Measurements from ENCODE around the gene TREML4. TPM values are rescaled to one million over a fixed set of nuclear protein-coding genes. Genes with fewer than 3 reads are reported as not detected.

Gene TREML4
- total and polyA plus RNA-seq, 2 experiments from 2014 or later: not detected

DNA sequence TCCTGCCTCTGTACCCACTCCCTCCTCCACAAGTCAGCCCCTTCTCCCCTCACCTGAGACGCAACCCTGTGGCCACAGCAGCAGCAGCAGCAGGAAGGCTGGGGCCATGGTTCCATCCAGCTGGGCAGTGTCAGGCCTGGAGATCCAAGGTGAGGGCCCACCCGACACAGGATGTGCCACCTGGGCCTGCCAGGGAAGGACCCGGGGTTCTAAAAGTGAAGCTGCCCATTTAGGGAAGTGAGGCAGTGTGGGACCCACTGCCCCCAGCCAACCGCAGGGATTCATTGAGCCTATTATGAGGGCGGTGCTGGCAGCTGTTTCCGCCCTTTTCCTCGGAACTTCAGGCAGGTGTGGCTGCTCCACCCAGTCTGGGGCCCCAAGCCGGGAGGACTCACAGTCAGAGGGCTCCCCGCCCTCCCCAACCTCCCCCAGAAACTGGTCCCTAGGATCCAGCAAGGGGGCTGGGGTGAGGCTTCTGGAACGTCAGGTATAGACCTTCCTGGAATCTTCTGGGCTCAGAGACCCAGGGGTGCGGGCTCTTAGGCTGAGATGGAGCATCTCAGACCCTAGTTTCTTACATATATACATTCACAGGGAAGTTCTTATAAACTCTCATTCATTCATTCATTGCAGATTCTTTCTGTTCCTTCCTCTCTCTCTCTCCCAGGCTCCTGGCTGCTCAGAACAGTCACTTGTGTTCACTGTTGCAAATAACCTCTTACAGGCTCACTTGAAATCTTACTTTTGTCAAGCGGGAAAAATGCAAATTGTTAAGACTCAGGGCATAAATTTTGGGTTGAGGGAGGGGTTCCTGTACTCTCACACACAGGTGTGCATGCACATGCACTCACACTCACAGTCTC is 27.0 kb upstream of the TREML4 start, which contains the start of gene TREML2:
TSS of gene TREML2 (minus strand) at position 249 of the 863 bp plus-strand sequence. CDS start at position 108, 141 bp downstream.
- Histone ChIP-seq H3K27me3 (peaks cover 18% of the 10 kb centered on the region), H4K20me1 (ENCODE audit: insufficient read depth, poor library complexity, severe bottlenecking) (no peaks in the 10 kb centered on the region), H3K4me3 (no peak within 1 kb of the TSS), H3K27ac (peak within 1 kb of the TSS; percentile 65), H3K9me3 (ENCODE audit: low read depth) (no peaks in the 10 kb centered on the region), H3K9me2 (replicated peaks; ENCODE audit: insufficient read depth) (no peaks in the 10 kb centered on the region), H3K4me2 (no peak within 1 kb of the TSS), H3K4me1 (ENCODE audit: insufficient read depth) (peaks cover 6% of the 10 kb centered on the region), H2AFZ (no peak within 1 kb of the TSS), H3K36me3 (replicated peaks; ENCODE audit: insufficient read depth, low read depth) (no peaks in the 10 kb centered on the region), H3K79me2 (no peaks in the 10 kb centered on the region)
- DNase-seq (ENCODE audit: low spot score): no peak
- TF ChIP-seq EZH2phosphoT487 (IDR thresholded peaks at IDR 0.05; ENCODE audit: low read depth, severe bottlenecking, unreplicated experiment) (no peak), EZH2 (IDR thresholded peaks at IDR 0.05; ENCODE audit: borderline replicate concordance) (no peak)
- TF ChIP-seq, protein P1, sequence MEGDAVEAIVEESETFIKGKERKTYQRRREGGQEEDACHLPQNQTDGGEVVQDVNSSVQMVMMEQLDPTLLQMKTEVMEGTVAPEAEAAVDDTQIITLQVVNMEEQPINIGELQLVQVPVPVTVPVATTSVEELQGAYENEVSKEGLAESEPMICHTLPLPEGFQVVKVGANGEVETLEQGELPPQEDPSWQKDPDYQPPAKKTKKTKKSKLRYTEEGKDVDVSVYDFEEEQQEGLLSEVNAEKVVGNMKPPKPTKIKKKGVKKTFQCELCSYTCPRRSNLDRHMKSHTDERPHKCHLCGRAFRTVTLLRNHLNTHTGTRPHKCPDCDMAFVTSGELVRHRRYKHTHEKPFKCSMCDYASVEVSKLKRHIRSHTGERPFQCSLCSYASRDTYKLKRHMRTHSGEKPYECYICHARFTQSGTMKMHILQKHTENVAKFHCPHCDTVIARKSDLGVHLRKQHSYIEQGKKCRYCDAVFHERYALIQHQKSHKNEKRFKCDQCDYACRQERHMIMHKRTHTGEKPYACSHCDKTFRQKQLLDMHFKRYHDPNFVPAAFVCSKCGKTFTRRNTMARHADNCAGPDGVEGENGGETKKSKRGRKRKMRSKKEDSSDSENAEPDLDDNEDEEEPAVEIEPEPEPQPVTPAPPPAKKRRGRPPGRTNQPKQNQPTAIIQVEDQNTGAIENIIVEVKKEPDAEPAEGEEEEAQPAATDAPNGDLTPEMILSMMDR (IDR thresholded peaks at IDR 0.05; ENCODE audit: poor library complexity): no peak
- 76% methylated on average over 11 of the region's 12 CpGs for WGBS (ENCODE audit: low lambda C conversion rate, missing lambda C conversion rate)

DNA sequence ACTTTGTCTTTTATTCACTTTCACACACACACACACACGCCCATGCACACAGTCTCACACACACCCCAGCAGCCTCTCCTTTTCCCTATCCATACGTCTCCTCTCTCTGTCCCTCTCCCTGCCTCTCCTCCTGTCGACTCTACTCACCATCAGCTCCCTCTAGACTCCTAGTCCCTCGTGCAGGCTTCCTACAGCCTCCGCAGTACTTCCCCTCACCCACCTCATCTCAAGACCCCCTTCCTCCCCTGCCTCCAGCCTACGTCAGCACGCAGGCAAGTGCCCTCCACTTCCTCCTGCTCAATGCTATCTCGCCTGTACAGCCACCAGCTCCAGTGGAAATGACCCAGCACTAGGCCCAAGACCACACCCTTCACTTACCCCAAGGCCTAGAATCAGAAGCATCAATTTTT is 26.4 kb upstream of the TREML4 start:
- H3K27ac ChIP-seq: no peak overlapping the region
- H3K27me3 ChIP-seq: peaks cover 11% of the 10 kb centered on the region

DNA sequence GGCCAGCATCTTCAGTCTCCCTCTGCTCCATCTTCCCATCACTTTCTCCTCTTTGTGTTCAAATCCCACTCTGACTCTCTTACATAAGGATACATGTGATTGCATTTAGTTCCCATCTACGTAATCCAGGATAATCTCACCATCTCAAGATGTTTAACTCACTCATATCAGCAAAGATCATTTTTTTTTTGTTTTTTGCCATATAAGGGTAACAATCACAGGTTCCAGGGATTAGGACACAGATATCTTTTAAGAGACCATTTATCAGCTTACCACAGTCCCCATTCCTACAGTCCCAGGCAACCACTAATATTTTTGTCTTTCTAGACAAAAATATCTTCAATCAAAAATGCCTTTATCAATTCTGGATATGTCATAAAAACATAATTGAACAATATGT is 24.0 kb upstream of the TREML4 start:
- no peaks in the 10 kb centered on the region for H4K20me1 ChIP-seq (ENCODE audit: insufficient read depth, poor library complexity, severe bottlenecking)
- no peak overlapping the region for H3K27ac ChIP-seq
- 88% methylated on average over 1 of the region's 1 CpG for WGBS (ENCODE audit: low lambda C conversion rate, missing lambda C conversion rate)
- no peaks in the 10 kb centered on the region for H3K79me2 ChIP-seq
- TF ChIP-seq EZH2phosphoT487 (IDR thresholded peaks at IDR 0.05; ENCODE audit: low read depth, severe bottlenecking, unreplicated experiment): no peak
- no peaks in the 10 kb centered on the region for H3K9me3 ChIP-seq (ENCODE audit: low read depth)
- DNase-seq (ENCODE audit: low spot score): no peak
- H3K4me1 ChIP-seq (ENCODE audit: insufficient read depth): peaks cover 8% of the 10 kb centered on the region
- no peaks in the 10 kb centered on the region for H3K9me2 ChIP-seq (replicated peaks; ENCODE audit: insufficient read depth)
- no peaks in the 10 kb centered on the region for H3K36me3 ChIP-seq (replicated peaks; ENCODE audit: insufficient read depth, low read depth)
- H3K4me2 ChIP-seq: no peak overlapping the region
- H2AFZ ChIP-seq: no peak overlapping the region
- peaks cover 6% of the 10 kb centered on the region for H3K27me3 ChIP-seq
- no peak overlapping the region for H3K4me3 ChIP-seq

More for the DNA sequence above, 26.4 kb upstream of the TREML4 start:
- no peaks in the 10 kb centered on the region for H3K9me3 ChIP-seq (ENCODE audit: low read depth)
- no peak for TF ChIP-seq EZH2phosphoT487 (IDR thresholded peaks at IDR 0.05; ENCODE audit: low read depth, severe bottlenecking, unreplicated experiment)
- TF ChIP-seq EZH2 (IDR thresholded peaks at IDR 0.05; ENCODE audit: borderline replicate concordance): no peak
- TF ChIP-seq, protein P1 (IDR thresholded peaks at IDR 0.05; ENCODE audit: poor library complexity): no peak
- no peak overlapping the region for H3K4me3 ChIP-seq
- H3K4me2 ChIP-seq: no peak overlapping the region
- H4K20me1 ChIP-seq (ENCODE audit: insufficient read depth, poor library complexity, severe bottlenecking): no peaks in the 10 kb centered on the region
- H2AFZ ChIP-seq: no peak overlapping the region
- H3K9me2 ChIP-seq (replicated peaks; ENCODE audit: insufficient read depth): no peaks in the 10 kb centered on the region
- no peak for DNase-seq (ENCODE audit: low spot score)
- peaks cover 6% of the 10 kb centered on the region for H3K4me1 ChIP-seq (ENCODE audit: insufficient read depth)
- WGBS (ENCODE audit: low lambda C conversion rate, missing lambda C conversion rate): 83% methylated on average over 8 of the region's 8 CpGs
- H3K36me3 ChIP-seq (replicated peaks; ENCODE audit: insufficient read depth, low read depth): no peaks in the 10 kb centered on the region
- H3K79me2 ChIP-seq: no peaks in the 10 kb centered on the region

DNA sequence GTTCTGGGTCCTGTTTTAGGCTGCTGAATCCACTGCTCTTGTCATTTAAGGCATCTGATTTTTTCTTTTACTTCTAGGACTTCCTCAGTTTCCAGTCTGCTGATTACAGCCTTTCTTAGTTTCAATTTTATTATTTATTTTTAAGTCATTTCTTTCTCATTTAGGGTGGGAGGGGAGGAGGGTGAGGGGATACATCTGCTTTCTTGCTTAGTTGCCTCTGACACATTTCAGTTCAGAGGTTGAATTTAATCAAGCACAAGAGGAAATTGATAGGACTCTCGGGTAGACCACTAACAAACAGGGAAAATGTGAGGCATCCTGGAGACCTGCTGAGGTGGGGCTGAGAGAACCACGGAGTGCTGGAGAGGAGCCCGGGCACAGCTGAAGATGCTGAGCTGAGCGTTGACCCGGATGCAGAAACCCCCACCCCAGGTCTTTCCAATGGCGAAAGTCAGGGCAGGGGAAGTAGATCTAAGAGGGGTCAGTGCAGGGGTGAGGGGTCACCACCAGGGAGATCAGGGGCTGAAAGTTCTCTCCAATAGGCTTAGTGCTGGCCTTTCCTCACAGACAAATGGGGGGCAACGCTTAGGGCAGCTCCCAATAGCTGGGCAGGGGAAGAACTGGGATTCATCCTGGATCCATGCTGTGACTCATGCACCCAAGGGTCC is 19.6 kb upstream of the TREML4 start:
- WGBS (ENCODE audit: low lambda C conversion rate, missing lambda C conversion rate): 88% methylated on average over 7 of the region's 7 CpGs
- TF ChIP-seq, protein P1 (IDR thresholded peaks at IDR 0.05; ENCODE audit: poor library complexity): no peak
- no peak for TF ChIP-seq EZH2 (IDR thresholded peaks at IDR 0.05; ENCODE audit: borderline replicate concordance)
- TF ChIP-seq EZH2phosphoT487 (IDR thresholded peaks at IDR 0.05; ENCODE audit: low read depth, severe bottlenecking, unreplicated experiment): no peak
- H3K4me3 ChIP-seq: no peak overlapping the region
- H2AFZ ChIP-seq: no peak overlapping the region
- no peaks in the 10 kb centered on the region for H3K79me2 ChIP-seq
- no peaks in the 10 kb centered on the region for H4K20me1 ChIP-seq (ENCODE audit: insufficient read depth, poor library complexity, severe bottlenecking)
- H3K9me3 ChIP-seq (ENCODE audit: low read depth): no peaks in the 10 kb centered on the region
- H3K36me3 ChIP-seq (replicated peaks; ENCODE audit: insufficient read depth, low read depth): no peaks in the 10 kb centered on the region
- H3K27ac ChIP-seq: no peak overlapping the region
- H3K9me2 ChIP-seq (replicated peaks; ENCODE audit: insufficient read depth): no peaks in the 10 kb centered on the region
- H3K4me1 ChIP-seq (ENCODE audit: insufficient read depth): peaks cover 12% of the 10 kb centered on the region
- H3K4me2 ChIP-seq: no peak overlapping the region
- H3K27me3 ChIP-seq: peaks cover 14% of the 10 kb centered on the region
- no peak for DNase-seq (ENCODE audit: low spot score)
